GM23338 (cell line): ENCODE data around the gene PEAR1.

Source experiments
- CTCF ChIP-seq, 2 experiments: fragments of 200-600 bp in 1 of 2; sonication (generic) in 1 of 2; conservative IDR thresholded peaks; 2 replicates each; pipeline versions ENCODE4 v1.5.1 to v1.6.1; 2016 to 2017; ENCODE audit warnings: antibody characterized with exemption in 2 of 2, low read depth in 2 of 2, mild to moderate bottlenecking in 2 of 2, moderate library complexity in 1 of 2
- EZH2 ChIP-seq: fragments of 200-600 bp; sonication (generic); IDR thresholded peaks from one replicate; pipeline ENCODE4 v1.8.0; 2017; ENCODE audit warnings: antibody characterized with exemption, mild to moderate bottlenecking, low read depth; ENCODE audit not compliant: unreplicated experiment
- POLR2AphosphoS5 ChIP-seq: IDR thresholded peaks from 2 replicates; pipeline ENCODE4 v1.6.1; 2016; ENCODE audit warnings: antibody characterized with exemption, low read depth

GRCh38 chr1:156908541-156908940 lies 15.0 kb downstream of the PEAR1 start:
- TF ChIP-seq CTCF (conservative IDR thresholded peaks at IDR 0.05; ENCODE audit: low read depth in 2 of 2) (no peak), EZH2 (no peak), POLR2AphosphoS5 (no peak)
